ENCODE measurements around the gene ANKUB1.

The ANKUB1 gene

GRCh38 chr3:149763565-149764195 is 28.7 kb downstream of the ANKUB1 start:
- DNase-seq: no peak

- DNase-seq: no peak
Observed at GRCh38 chr3:149753717-149754116, 38.6 kb downstream of the ANKUB1 start.

- DNase-seq: peak in 1 of 14 donors; percentile 31
Observed at GRCh38 chr3:149752788-149753136, 39.6 kb downstream of the ANKUB1 start.

- DNase-seq: peak in 13 of 14 donors; percentile 10 to 79 (median 61)
Observed at GRCh38 chr3:149752051-149752787, 40.1 kb downstream of the ANKUB1 start, which contains the start of gene COMMD2. TSS of gene COMMD2 (minus strand) at chr3:149752489. CDS start at chr3:149752444, 45 bp downstream.

- DNase-seq: peak in 1 of 14 donors; percentile 15
Observed at GRCh38 chr3:149751551-149751950, 40.8 kb downstream of the ANKUB1 start.

- DNase-seq: no peak
Observed at GRCh38 chr3:149744606-149745005, 47.7 kb downstream of the ANKUB1 start.

- DNase-seq: no peak
Observed at GRCh38 chr3:149744151-149744550, 48.2 kb downstream of the ANKUB1 start.

- DNase-seq: no peak
Observed at GRCh38 chr3:149739396-149739795, 53.0 kb downstream of the ANKUB1 start.

GRCh38 chr3:149738876-149739275 is 53.5 kb downstream of the ANKUB1 start:
- DNase-seq: no peak

- no peak for DNase-seq
Observed at GRCh38 chr3:149736953-149737205, 55.5 kb downstream of the ANKUB1 start.

- DNase-seq: no peak
Observed at GRCh38 chr3:149736175-149736952, 56.0 kb downstream of the ANKUB1 start.

- no peak for DNase-seq
Observed at GRCh38 chr3:149732234-149732633, 60.1 kb downstream of the ANKUB1 start.

- no peak for DNase-seq
Observed at GRCh38 chr3:149727656-149728055, 64.7 kb downstream of the ANKUB1 start.

- DNase-seq: no peak
Observed at GRCh38 chr3:149726716-149727407, 65.5 kb downstream of the ANKUB1 start.

GRCh38 chr3:149723781-149724180 is 68.6 kb downstream of the ANKUB1 start:
- DNase-seq: no peak

- DNase-seq: no peak
Observed at GRCh38 chr3:149720918-149721317, 71.4 kb downstream of the ANKUB1 start.

GRCh38 chr3:149717391-149718056 is 74.8 kb downstream of the ANKUB1 start:
- peak in 4 of 14 donors; percentile 10 to 19 (median 17) for DNase-seq

- no peak for DNase-seq
Observed at GRCh38 chr3:149716984-149717383, 75.4 kb downstream of the ANKUB1 start.

- no peak for DNase-seq
Observed at GRCh38 chr3:149715247-149715646, 77.1 kb downstream of the ANKUB1 start.

- DNase-seq: no peak
Observed at GRCh38 chr3:149713730-149714654, 78.4 kb downstream of the ANKUB1 start.

All from C1 segment of cervical spinal cord (tissue), 14 donors.